Hematopoietic multipotent progenitor cell treated with erythropoietin and hydrocortisone succinate and interleukin-3 and kit ligand, for 15 days (in vitro differentiated cells): ENCODE results near the gene SFTPB.

Experiments used
- DNase-seq: peaks from one replicate; pipeline ENCODE4 v3.0.0-alpha.2; 2015; ENCODE audit warnings: low spot score

Gene SFTPB

DNA sequence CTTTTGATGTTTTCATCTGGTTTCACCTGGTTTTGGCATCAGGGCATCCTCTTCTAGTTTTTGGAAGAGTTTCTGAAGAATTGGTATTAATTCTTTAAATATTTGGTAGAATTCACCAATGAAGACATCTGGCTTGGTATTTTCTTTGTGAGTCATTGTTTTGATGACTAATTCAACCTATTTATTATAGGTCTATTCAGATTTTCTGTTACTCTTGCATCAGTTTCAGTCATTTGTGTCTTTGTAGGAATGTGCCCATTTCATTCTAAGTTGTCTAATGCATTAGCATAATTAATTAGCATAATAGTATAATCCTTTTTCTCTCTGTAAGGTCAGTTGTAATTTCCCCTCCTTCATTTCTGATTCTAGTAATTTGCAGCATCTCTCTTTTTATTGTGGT, 34.2 kb upstream of the SFTPB start:
- no peak for DNase-seq

DNA sequence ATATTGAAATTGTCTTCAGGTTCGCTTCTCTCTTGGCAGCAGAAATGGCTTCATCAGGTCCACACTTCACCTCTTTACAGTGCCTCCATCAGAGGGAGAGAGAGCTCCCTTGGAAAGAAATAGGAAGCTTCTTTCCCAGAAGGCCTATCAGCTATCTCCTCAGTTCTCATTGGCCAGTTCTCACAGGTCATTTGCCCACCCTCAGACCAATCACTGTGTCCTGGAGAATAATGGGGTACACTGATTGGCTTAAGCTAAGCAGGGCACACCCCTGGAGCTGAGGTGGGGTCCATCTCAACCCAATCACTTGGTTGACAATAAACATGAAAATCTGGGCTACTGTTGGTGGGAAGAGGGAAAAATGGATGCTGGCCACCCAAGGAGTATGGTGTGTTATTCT, 31.3 kb upstream of the SFTPB start:
- no peak for DNase-seq

DNA sequence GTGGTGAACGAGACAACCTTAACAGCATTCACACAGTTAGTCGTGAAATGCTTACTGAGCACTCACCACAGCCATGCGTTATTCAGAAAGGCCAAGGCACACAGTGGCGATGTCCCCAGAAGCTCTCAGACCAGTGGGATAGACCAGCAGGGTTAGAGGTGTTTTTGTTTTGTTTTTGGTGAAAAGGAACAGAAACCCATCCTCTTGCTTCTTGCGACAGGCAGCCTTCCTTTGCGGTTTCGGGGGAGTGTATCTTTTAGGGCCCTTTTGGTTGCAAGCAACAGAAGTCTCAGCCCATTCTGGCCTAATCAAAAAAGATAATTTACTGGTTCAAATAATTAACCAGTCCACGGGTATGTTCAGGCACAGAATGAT, 30.9 kb upstream of the SFTPB start:
- no peak for DNase-seq

DNA sequence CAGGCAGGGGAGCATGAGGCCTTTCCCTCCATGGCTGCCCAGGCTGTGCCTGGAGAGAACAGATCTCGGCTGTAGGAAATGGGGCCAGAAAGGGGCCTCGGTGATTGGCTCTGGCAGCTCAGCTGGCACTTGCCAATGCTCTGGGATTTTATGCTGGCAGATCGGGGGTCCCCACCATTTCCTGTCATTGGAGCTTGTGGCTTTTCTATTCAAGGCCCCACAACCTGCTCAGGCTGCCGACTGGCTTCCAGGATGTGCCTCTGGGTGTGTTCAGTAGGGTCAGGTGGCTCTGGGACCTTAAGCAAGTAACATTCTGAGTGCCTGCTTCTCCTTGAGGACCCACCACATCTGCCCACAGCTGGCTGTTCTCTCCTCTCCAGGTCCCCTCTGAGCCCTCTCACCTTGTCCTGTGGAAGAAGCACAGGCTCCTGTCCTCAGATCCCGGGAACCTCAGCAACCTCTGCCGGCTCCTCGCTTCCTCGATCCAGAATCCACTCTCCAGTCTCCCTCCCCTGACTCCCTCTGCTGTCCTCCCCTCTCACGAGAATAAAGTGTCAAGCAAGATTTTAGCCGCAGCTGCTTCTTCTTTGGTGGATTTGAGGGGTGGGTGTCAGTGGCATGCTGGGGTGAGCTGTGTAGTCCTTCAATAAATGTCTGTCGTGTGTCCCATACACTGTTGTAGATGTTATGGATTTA, 30.3 kb upstream of the SFTPB start:
- DNase-seq: no peak

DNA sequence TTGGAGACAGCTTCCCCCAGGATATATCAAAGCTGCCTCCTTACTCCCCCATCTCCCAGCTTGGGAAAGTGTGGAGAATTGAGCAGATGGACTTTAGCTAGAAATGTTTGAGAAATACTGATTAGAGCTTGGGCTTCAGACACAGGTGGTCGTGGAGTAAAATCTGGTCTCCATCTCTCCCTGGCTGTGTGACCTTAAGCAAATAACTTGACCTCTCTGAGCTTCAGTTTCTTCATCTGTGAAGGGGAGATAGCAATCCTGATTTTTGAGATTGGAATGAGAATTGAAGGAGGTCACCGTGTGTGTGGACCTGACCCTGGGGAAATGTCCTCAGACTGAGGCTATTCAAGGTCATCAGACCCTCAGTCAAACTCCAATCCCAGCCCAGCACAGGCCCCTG, 29.7 kb upstream of the SFTPB start:
- no peak for DNase-seq

DNA sequence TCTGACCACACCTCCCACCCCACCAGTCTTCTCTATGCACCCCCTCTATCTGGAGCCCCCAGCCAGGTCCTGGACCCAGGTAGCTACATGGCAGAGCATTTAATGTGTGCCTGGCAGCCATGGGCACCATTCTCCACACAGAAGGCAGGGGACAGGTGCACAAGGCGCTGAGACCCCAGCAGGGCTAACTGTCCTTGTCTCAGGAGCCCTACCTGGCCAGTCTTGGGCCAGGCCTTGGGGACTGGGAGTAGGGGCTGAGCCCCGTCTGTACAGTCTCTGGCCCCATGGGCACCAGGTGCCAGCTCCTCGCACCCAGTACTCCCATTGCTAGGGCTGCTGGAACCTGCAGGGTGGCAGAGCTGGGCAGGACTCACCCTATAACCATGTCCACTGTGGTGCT, 29.1 kb upstream of the SFTPB start:
- DNase-seq: no peak

DNA sequence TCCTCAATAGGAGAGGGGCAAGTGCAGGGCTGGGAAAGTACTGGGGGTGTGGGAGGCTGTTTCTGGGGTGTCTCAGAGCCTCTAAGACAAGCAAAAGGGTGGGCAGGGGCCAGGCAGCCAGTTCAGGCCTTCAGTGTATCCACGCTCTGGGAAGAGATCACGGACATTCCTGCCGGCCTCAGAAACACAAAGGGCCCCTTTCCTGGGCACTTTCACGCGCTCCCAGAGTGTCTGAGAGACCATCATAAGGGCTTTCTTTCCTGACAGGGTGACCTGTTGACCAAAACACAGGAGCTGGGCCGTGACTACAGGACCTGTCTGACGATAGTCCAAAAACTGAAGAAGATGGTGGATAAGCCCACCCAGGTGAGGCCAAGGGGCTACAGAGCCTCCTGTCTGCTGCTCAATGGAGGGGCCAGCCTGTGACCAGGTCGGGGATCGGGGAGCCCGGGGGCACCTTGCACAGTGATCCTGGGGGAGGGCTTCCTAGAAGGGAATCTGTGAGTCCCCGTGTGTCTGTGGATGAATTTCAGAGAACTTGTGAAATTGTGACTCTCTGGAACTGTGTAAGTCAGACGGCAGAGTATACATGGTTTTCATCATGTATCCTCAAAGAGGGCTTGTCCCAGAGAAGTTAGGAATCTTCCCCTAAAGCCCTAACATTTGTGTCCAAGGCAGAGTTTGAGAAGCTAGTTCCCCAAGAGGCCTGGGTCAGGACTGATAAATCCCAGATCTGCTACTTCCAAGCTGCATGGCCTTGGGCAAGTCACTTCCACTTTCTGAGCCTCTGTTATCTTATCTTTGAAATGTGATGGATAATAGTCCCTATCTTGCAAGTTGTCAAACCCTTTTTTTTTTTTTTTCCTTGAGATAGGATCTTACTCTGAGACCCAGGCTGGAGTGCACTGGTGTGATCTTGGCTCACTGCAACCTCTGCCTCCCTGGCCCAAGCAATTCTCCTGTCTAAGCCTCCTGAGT, 28.0 kb upstream of the SFTPB start:
- no peak for DNase-seq

DNA sequence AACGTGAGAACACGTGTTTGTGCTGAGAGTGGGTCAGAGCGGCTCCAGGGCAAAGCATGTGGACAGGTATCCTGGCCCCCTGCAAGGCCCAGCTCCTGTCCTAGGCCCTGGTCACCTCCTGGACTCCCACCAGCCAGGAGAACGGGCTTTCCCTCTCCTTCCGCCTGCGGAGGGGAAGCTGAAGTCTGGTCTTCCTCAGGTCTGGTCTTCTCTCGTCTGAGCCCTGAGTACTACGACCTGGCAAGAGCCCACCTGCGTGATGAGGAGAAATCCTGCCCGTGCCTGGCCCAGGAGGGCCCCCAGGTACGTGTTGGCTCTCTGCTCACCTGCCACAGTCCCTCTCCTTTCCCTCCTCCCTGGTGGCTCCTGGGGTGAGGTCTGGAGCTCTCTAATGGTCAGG, 27.1 kb upstream of the SFTPB start:
- DNase-seq: no peak

DNA sequence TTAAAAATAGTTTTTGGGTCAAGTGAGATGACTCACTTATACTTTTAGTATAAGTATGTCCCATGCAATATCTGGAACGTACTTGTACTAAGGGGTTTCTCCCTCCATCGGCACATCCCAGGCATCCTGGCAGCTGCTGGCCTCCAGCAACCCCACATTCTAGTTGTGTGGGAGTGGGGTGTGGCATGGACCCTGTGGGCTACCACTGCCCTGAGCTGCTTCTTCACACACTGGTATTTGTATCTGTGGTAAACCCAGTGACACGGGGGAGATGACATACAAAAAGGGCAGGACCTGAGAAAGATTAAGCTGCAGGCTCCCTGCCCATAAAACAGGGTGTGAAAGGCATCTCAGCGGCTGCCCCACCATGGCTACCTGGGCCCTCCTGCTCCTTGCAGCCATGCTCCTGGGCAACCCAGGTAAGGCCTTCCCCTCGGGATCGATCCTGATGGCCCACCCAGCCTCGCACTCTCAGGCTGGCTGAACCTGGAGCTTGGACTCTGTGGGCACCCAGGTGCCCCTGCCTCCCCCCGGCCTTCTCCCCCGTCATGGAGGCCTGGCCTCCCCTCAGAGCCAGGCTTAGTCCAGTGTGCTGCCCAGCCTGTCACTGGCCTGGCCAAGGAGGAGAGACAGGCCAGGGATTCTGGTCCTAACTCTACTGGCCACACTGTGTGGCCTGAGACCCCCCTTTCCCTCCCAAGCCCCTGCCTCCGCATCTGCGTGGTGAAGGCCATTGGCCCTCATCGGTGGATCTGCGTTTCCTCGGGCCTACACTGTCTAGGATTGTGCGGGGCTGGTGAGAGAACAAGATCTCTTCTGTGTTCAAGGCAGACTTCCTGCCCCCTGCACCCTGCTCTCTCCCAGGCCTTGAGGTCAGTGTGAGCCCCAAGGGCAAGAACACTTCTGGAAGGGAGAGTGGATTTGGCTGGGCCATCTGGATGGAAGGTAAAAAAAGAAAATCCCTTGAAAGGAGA, 26.3 kb upstream of the SFTPB start, which contains the start of gene GNLY:
Gene GNLY, plus strand, starts transcription at position 307 of the 974 bp plus-strand sequence. Its CDS starts 61 bp downstream, at position 368.
- DNase-seq: no peak

DNA sequence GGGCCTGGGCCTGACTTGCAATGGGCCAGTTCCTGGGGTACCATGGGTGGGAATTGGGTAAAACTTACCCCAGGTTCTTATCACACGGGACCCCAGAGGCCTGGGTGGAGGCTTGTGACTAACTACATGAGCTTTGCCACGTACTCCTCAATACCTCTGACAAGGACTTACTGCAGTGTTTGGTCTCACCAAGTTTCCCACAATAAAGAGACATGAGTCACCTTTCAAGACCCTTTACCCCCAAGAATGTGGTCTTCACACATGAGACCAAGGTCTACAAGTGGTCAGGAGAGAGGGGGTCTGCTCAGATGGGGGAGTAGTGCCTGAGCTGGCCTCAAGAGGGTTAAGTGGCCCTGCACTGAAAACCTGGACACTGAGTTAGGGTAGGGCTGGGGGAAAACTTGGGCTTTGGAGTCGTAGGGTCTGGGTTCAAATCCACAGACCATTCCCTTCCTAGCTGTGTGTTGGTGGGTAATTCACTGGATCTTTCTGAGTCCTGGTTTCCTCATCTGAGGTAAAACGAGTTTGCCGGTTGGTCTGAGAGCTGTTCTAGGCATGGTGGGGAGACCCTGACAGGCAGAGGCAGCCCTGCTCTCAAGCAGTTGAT, 24.1 kb upstream of the SFTPB start:
- DNase-seq: no peak

DNA sequence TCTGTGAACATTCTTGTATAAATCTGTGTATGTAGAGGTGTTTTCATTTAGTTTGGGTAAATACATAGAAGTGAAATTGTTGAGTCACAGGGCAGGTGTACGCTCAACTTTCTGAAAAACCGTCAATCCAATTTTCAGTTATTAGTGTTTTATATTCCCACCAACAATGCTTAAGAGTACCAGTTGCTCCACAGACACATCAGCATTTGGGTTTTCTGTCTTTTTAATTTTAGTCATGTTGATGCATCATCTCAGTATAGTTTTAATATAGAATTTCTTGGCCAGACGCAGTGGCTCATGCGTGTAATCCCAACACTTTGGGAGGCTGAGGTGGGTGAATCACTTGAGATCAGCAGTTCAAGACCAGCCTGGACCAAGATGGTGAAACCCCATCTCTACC, 22.9 kb upstream of the SFTPB start:
- no peak for DNase-seq

DNA sequence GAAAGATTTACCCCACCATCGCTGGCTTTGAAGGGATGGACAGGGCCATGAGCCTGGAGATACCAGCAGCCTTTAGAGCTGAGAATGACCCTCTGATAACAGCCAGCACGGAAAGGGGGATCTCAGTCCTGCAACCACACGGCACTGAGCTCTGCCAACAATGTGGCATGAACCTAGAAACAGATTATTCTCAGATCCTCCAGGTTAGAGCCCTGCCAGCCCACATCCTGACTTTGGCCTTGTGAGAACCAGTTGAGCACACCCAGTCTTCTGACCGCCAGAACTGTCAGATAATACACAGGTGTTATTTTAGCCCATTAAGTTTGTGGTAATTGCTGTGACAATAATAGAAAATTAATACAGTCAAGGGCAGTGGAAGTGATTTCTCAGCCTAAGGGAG, 16.8 kb upstream of the SFTPB start:
- no peak for DNase-seq

DNA sequence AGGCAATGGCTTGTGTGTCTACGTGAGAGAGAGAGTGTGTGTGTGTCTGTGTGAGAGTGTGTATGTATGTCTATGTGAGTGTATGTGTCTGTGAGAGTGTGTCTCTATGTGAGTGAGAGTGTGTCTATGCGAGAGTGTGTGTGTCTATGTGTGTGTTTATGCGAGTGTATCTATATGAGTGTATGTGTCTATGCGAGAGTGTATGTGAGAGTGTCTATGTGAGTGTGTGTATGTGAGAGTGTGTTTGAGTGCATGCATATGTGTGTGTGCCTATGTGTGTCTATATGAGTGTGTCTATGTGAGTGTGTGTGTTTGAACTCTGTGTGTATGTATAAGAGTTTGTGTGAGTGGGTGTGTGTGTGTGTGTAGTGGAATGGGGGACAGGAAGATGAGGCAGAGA, 16.4 kb upstream of the SFTPB start:
- no peak for DNase-seq

DNA sequence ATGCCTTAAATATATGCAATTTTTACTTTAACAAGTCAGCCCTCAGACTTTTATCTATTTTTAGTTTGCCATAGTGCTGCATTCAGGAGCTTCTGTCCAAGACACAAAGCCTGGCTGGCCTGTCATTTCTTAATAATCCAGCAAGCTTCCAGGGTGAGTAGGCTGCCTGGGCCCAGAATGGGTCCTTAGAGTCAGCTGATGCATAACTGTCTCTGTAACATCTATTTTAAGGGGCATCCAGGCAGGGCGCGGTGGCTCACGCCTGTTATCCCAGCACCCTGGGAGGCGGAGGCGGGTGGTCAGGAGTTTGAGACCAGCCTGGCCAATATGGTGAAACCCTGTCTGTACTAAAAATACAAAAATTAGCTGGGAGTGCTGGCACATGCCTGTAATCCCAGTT, 14.4 kb upstream of the SFTPB start:
- DNase-seq: no peak

DNA sequence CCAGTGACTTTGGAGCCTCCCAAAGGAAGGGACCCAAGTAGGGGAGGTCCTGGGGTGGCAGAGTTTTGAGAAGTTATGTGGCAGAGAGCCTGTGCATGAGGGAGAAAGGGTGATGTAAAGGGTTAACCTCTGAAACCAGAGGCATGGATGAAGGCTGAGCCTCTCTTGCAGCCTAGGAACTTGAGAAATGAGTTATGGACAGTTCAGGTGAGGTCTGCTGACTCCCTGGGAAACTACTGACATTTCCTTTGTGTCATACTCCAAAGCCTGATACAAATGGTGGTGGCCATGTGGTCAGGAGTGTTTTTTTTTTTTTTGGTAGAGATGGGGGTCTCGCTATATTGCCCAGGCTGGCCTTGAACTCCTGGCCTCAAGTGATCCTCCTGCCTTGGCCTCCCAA, 13.8 kb upstream of the SFTPB start:
- DNase-seq: no peak

DNA sequence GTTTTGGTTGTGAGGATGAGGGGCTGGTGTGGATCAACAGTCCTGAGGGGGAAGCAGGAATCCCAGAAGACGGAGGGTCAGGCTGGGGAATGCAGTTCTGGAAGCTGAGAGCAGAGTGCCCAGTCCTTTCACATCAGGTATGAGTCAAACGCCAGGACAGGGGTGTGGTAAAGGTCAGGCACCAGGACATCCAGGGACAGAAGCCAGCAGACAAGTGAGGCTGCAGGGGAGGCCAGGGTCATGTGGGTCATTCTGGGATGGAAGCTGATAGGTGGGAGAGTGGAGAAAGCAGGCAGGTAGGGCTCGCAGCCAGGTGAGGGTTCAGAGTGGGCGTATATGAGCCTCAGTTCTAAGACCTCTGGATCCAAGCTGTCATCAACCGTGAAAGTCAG, 13.4 kb upstream of the SFTPB start:
- no peak for DNase-seq

DNA sequence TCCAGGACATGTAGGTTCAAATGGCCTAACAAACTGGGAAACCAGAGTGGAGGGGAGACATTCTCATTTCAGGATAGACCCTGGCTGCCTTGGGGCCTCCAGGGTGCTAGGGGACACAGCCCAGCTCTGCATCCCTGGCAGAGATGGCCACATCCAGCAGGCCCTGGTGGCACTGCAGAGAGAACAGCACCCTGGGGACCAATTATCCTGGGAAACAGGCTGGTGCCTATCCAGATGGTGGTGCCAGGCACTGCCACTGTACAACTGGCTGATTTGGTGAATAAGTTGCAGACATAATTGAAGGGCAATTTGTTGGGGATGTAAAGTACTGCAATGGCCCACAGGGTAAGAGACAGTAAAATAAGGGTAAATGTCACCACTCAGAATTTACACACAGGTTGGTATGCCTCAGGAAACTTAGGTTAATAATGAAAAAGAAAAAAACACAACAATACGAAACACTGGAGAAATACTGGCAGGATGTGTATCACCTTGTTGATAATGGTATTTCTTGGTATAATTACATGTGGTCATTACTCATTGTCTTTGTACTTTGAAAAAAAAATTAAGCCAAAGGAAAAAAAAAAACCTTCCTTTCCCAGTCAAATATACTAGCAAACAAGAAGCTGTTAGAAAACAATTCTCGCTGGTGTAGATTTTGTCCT, 12.8 kb upstream of the SFTPB start:
- no peak for DNase-seq

DNA sequence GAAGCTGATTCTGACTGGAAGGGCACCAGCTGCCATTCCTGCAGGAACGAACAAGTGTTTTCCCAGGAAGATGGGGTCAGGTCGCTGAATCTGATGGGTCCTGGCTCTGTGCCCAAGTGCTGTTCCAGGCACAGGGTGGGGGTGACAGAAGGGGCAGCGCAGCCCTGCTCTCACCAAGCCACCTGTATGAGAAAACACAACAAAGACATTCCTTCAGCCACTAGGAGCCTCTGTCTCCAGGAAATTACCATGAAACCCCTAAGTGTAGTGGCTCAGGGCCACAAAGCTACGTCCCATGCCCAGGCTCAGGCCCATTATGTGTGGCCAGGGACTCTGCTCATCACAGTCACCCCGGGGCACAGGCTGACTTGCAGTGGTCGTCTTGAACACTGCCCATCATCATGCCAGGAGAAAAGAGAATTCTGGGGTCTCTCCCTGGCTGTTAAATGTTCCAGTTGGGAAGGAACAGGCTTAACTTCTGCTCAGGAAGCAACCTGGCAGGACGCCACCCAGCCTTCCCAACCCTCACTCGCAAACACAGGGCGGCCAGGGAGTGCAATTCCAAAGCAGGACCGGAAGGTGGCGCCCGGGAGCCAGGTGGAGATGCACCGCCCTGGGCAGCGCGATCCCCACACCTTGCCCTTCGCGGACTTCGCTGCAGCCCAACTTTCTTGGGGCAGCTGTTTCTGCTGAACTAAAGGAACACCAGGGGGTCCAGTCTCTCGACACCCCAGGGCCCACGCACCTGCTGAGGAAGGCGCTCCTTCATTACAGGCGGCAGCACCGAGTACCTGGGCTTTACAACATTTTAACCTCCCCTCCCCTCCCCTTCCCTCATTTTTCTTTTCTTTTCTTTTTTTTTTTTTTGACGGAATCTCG, 11.0 kb upstream of the SFTPB start:
- DNase-seq: peak; percentile 81

DNA sequence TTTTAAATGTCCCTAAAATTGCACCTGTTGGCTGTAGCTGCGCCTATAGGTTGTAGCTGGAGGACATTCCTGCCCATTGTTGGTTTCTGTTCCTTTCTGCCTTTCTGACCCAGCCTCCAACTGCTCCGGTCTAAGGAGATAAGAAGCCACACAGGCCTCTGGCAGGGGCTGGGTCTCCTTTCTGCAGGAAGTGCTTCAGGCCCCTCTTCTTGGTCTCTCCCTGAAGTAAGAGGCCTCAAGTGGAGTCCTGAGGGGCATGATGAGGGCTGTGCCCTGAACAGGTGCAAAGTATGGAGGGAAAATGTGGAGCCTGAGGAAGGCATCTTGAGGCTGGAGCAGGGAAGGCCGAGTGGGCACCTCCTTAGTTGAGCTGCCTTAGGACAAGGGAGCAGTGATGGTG, 10.4 kb upstream of the SFTPB start:
- DNase-seq: peak; percentile 10

DNA sequence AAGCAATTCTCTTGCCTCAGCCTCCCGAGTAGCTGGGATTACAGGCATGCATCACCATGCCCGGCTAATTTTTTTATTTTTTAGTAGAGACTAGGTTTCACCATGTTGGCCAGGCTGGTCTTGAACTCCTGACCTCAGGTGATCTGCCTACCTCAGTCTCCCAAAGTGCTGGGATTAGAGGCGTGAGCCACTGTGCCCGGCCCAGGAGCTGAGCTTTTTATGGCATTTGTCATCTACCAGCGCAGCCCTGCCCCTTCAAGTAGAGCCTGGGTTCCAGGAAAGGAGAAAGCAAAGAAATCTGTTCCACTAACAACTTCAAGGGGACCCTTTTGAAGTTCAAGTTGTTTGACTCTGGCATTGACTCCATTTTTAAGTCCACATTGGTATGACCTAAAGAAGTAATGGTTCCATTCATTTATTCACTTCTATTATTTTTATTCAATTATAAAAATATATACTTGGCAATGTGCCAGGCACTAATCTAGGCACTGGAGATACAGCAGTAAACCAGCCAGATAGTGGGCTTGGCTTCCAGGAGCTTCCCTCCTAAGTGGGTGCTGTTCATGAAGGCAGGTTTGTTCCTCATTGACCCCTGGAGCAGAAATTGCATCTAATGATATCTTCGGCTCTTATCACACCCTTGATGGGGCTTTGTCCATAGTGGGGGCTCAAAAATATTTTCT, 8.0 kb upstream of the SFTPB start:
- peak; percentile 12 for DNase-seq
